GM19351 (cell line): ENCODE results near the gene MLPH.
"Not testable (repeated sequence)": the region's sequence is repeated elsewhere in the genome, so short reads cannot be mapped to it uniquely, and the experiment has no call there.

Source experiments
- ATAC-seq: cut with Tn5 transposase; IDR thresholded peaks from one replicate; pipeline ENCODE4 v1.9.1; 2021; ENCODE audit warnings: mild to moderate bottlenecking, moderate library complexity; ENCODE audit not compliant: unreplicated experiment

Gene MLPH

GRCh38 chr2:237456200-237456843 lies 30.7 kb upstream of the MLPH start:
- ATAC-seq = no peak

GRCh38 chr2:237457388-237457941 lies 29.6 kb upstream of the MLPH start:
- ATAC-seq = no peak

GRCh38 chr2:237458519-237458918 lies 28.5 kb upstream of the MLPH start:
- no peak for ATAC-seq

GRCh38 chr2:237459226-237459625 lies 27.8 kb upstream of the MLPH start:
- ATAC-seq = no peak

- ATAC-seq = no peak
These were observed 27.3 kb upstream of the MLPH start for GRCh38 chr2:237459741-237460174.

GRCh38 chr2:237464757-237465391 lies 22.2 kb upstream of the MLPH start:
- no peak for ATAC-seq

GRCh38 chr2:237465515-237466148 lies 21.4 kb upstream of the MLPH start:
- no peak for ATAC-seq

- ATAC-seq = no peak
These were observed 20.8 kb upstream of the MLPH start for GRCh38 chr2:237466211-237466610.

GRCh38 chr2:237467447-237468179 lies 19.4 kb upstream of the MLPH start:
- no peak for ATAC-seq

GRCh38 chr2:237469410-237469809 lies 17.6 kb upstream of the MLPH start:
- not testable (repeated sequence) for ATAC-seq

- no peak for ATAC-seq
These were observed 17.2 kb upstream of the MLPH start for GRCh38 chr2:237469849-237470248.

GRCh38 chr2:237470914-237471313 lies 16.1 kb upstream of the MLPH start:
- no peak for ATAC-seq

GRCh38 chr2:237471438-237472186 lies 15.4 kb upstream of the MLPH start:
- ATAC-seq = no peak

GRCh38 chr2:237472187-237472712 lies 14.8 kb upstream of the MLPH start:
- no peak for ATAC-seq

- ATAC-seq = no peak
These were observed 13.9 kb upstream of the MLPH start for GRCh38 chr2:237472909-237473877.

GRCh38 chr2:237473878-237474441 lies 13.1 kb upstream of the MLPH start:
- ATAC-seq = no peak

GRCh38 chr2:237474442-237474911 lies 12.6 kb upstream of the MLPH start:
- ATAC-seq = no peak

GRCh38 chr2:237474931-237475703 lies 11.9 kb upstream of the MLPH start:
- peak; percentile 81 for ATAC-seq
